DOHH2 (cell line): Measurements from ENCODE around the gene WWC1.

Experiments
- H3F3A ChIP-seq: fragments of 200-600 bp; sonication (generic), shearing (Covaris generic); 2 replicates; pipeline ENCODE4 v1.6.0; 2016; ENCODE audit warnings: antibody characterized with exemption, mild to moderate bottlenecking; ENCODE audit not compliant: control insufficient read depth, insufficient read depth
- H3K27ac ChIP-seq: fragments of 200-600 bp; sonication (generic); 2 replicates; pipeline ENCODE4 v1.5.1; 2014; ENCODE audit warnings: low read depth, mild to moderate bottlenecking, low read length, moderate library complexity
- H3K27me3 ChIP-seq: fragments of 200-600 bp; sonication (generic); 2 replicates; pipeline ENCODE4 v1.6.1; 2014; ENCODE audit warnings: mild to moderate bottlenecking, low read length, mixed read lengths; ENCODE audit not compliant: control insufficient read depth
- H3K36me3 ChIP-seq: fragments of 200-600 bp; sonication (generic); 2 replicates; pipeline ENCODE4 v1.6.1; 2014; ENCODE audit warnings: mild to moderate bottlenecking, low read length, moderate library complexity, mixed read lengths; ENCODE audit not compliant: control insufficient read depth
- H3K4me1 ChIP-seq: fragments of 200-600 bp; sonication (generic); 2 replicates; pipeline ENCODE4 v1.6.1; 2014; ENCODE audit warnings: mild to moderate bottlenecking, low read length, mixed read lengths; ENCODE audit not compliant: control insufficient read depth
- H3K4me2 ChIP-seq: fragments of 200-600 bp; sonication (generic); 2 replicates; pipeline ENCODE4 v1.6.0; 2014; ENCODE audit warnings: mild to moderate bottlenecking, low read length, moderate library complexity
- H3K4me3 ChIP-seq: fragments of 200-600 bp; sonication (generic); 2 replicates; pipeline ENCODE4 v1.5.1; 2014; ENCODE audit warnings: mild to moderate bottlenecking, low read length, mixed read lengths
- H3K79me2 ChIP-seq: fragments of 200-600 bp; sonication (generic); 2 replicates; pipeline ENCODE4 v1.6.1; 2014; ENCODE audit warnings: mild to moderate bottlenecking, low read length, mixed read lengths; ENCODE audit not compliant: control insufficient read depth
- H3K9me2 ChIP-seq: fragments of 200-600 bp; sonication (generic); replicated peaks from 2 replicates; pipeline ENCODE4 v1.6.1; 2014; ENCODE audit warnings: mild to moderate bottlenecking, low read length, mixed read lengths; ENCODE audit not compliant: control insufficient read depth
- H3K9me3 ChIP-seq: fragments of 200-600 bp; sonication (generic); 2 replicates; pipeline ENCODE4 v1.6.1; 2014; ENCODE audit warnings: antibody characterized with exemption, low read length, mixed read lengths; ENCODE audit not compliant: control insufficient read depth, insufficient read depth
- H4K20me1 ChIP-seq: fragments of 200-600 bp; sonication (generic); 2 replicates; pipeline ENCODE4 v1.6.0; 2014; ENCODE audit warnings: low read depth, mild to moderate bottlenecking, antibody characterized with exemption, low read length, moderate library complexity; ENCODE audit not compliant: control insufficient read depth, insufficient read depth
- CTCF ChIP-seq: fragments of 200-600 bp; sonication (generic); IDR thresholded peaks from one replicate; pipeline ENCODE4 v1.5.1; 2014; ENCODE audit warnings: antibody characterized with exemption, mild to moderate bottlenecking, low read depth, low read length; ENCODE audit not compliant: poor library complexity, severe bottlenecking
- EZH2phosphoT487 ChIP-seq: fragments of 200-600 bp; sonication (generic); IDR thresholded peaks from 2 replicates; pipeline ENCODE4 v1.6.1; 2017; ENCODE audit warnings: borderline replicate concordance, mild to moderate bottlenecking, antibody characterized with exemption, low read length, moderate library complexity, mixed read lengths

Gene WWC1

GRCh38 chr5:168270476-168270875, 21.0 kb upstream of the WWC1 start:
- H4K20me1 ChIP-seq = no peaks in the 10 kb centered on the region
- H3K27ac ChIP-seq = no peak overlapping the region
- no peak overlapping the region for H3K4me2 ChIP-seq
- no peak overlapping the region for H3K4me3 ChIP-seq
- H3K36me3 ChIP-seq = no peaks in the 10 kb centered on the region
- no peaks in the 10 kb centered on the region for H3K79me2 ChIP-seq
- TF ChIP-seq EZH2phosphoT487 (no peak), CTCF (no peak)
- no peaks in the 10 kb centered on the region for H3K27me3 ChIP-seq
- H3K9me3 ChIP-seq = no peaks in the 10 kb centered on the region
- peaks cover 4% of the 10 kb centered on the region; the same call in 1 of the 2 replicates for H3K4me1 ChIP-seq
- no peaks in the 10 kb centered on the region for H3K9me2 ChIP-seq
- no peaks in the 10 kb centered on the region for H3F3A ChIP-seq

GRCh38 chr5:168273056-168273980, 18.1 kb upstream of the WWC1 start:
- Histone ChIP-seq H3K27me3 (no peaks in the 10 kb centered on the region), H3K4me1 (peaks cover 4% of the 10 kb centered on the region; the same call in 1 of the 2 replicates), H3K4me2 (no peak overlapping the region), H3K79me2 (no peaks in the 10 kb centered on the region), H3F3A (no peaks in the 10 kb centered on the region), H3K36me3 (no peaks in the 10 kb centered on the region), H3K27ac (no peak overlapping the region), H3K4me3 (no peak overlapping the region), H3K9me2 (no peaks in the 10 kb centered on the region), H3K9me3 (no peaks in the 10 kb centered on the region), H4K20me1 (no peaks in the 10 kb centered on the region)
- TF ChIP-seq EZH2phosphoT487 (no peak), CTCF (no peak)

GRCh38 chr5:168274406-168274805, 17.0 kb upstream of the WWC1 start:
- no peak for TF ChIP-seq EZH2phosphoT487
- no peak for TF ChIP-seq CTCF
- Histone ChIP-seq H3K36me3 (no peaks in the 10 kb centered on the region), H3K9me2 (no peaks in the 10 kb centered on the region), H3K79me2 (no peaks in the 10 kb centered on the region), H3K4me3 (no peak overlapping the region), H3K9me3 (no peaks in the 10 kb centered on the region), H3K27ac (no peak overlapping the region), H3F3A (no peaks in the 10 kb centered on the region), H4K20me1 (no peaks in the 10 kb centered on the region), H3K27me3 (no peaks in the 10 kb centered on the region), H3K4me1 (peaks cover 3% of the 10 kb centered on the region; the same call in 1 of the 2 replicates), H3K4me2 (no peak overlapping the region)
